Panc1 (cell line): ENCODE measurements around the gene LKAAEAR1. TPM values are rescaled to one million over a fixed set of nuclear protein-coding genes. Genes with fewer than 3 reads are reported as not detected.

Experiments
- ATAC-seq: fragments of 200-7000 bp; cut with Tn5 transposase; 2 replicates; pipeline ENCODE4 v1.9.1; 2020; ENCODE audit warnings: mild to moderate bottlenecking, moderate library complexity
- BruUV-seq: library from RNA; stranded (reverse); fragments of 400-500 nt; replicated peaks from 2 replicates; lab custom pipeline; 2021; lab: Mats Ljungman, UMichigan
- CTCF ChIA-PET: fragments of 300-600 bp; sonication (Branson Sonifier 250); formaldehyde crosslinking; loops from one replicate; lab custom pipeline; 2022; ENCODE audit warnings: antibody characterized with exemption; lab: Charles Lee
- POLR2A ChIA-PET: fragments of 300-600 bp; sonication (Branson Sonifier 250); formaldehyde crosslinking; loops from one replicate; lab custom pipeline; 2022; ENCODE audit warnings: antibody characterized with exemption; lab: Charles Lee
- DNase-seq: peaks from one replicate; pipeline ENCODE4 v3.0.0-alpha.2; 2010; ENCODE audit warnings: low read depth, low spot score
- H3K27ac ChIP-seq: 2 replicates; pipeline ENCODE4 v1.5.1; 2011; ENCODE audit warnings: mild to moderate bottlenecking, low read length, inconsistent platforms
- H3K27me3 ChIP-seq: fragments of 200-500 bp; sonication (Bioruptor generic); 2 replicates; pipeline ENCODE4 v1.6.0; 2014; ENCODE audit warnings: low read length, inconsistent platforms; ENCODE audit not compliant: control insufficient read depth, insufficient read depth
- H3K36me3 ChIP-seq: fragments of 200-500 bp; sonication (Bioruptor generic); 2 replicates; pipeline ENCODE4 v1.5.1; 2014; ENCODE audit warnings: inconsistent platforms, mild to moderate bottlenecking, low read length, moderate library complexity; ENCODE audit not compliant: control insufficient read depth, insufficient read depth
- H3K4me1 ChIP-seq: 2 replicates; pipeline ENCODE4 v1.5.1; 2011; ENCODE audit warnings: inconsistent platforms, mild to moderate bottlenecking, low read length, moderate library complexity; ENCODE audit not compliant: control insufficient read depth, insufficient read depth
- H3K4me3 ChIP-seq, 2 experiments: 2 replicates each; pipeline ENCODE4 v1.5.1; 2011 to 2012; ENCODE audit warnings: low read depth in 2 of 2, low read length in 2 of 2, mild to moderate bottlenecking in 2 of 2, inconsistent platforms in 1 of 2, moderate library complexity in 1 of 2
- H3K9me3 ChIP-seq: fragments of 200-500 bp; sonication (Bioruptor generic); 2 replicates; pipeline ENCODE4 v1.5.1; 2014; ENCODE audit warnings: low read depth, mild to moderate bottlenecking, inconsistent platforms, low read length, moderate library complexity; ENCODE audit not compliant: control insufficient read depth, insufficient read depth
- CTCF ChIP-seq: fragments of 450-650 bp; IDR thresholded peaks from 2 replicates; pipeline ENCODE4 v1.5.1; 2017; ENCODE audit warnings: mild to moderate bottlenecking
- POLR2AphosphoS5 ChIP-seq: IDR thresholded peaks from 2 replicates; pipeline ENCODE4 v1.6.1; 2012; ENCODE audit warnings: mild to moderate bottlenecking, low read depth, low read length, moderate library complexity
- SIN3A ChIP-seq: IDR thresholded peaks from 2 replicates; pipeline ENCODE4 v1.6.1; 2012; ENCODE audit warnings: low read depth, mild to moderate bottlenecking, low read length, moderate library complexity, borderline replicate concordance; ENCODE audit not compliant: insufficient read depth
- TCF7L2 ChIP-seq: IDR thresholded peaks from 2 replicates; pipeline ENCODE4 v1.6.1; 2011; ENCODE audit warnings: mild to moderate bottlenecking, low read depth, low read length, inconsistent platforms
- in situ Hi-C: cut with HindIII; loops from 2 replicates; pipeline ENCODE4 v1.10.0; 2016; ENCODE audit warnings: low sequenced_read_pairs, low pct_unique_long_range_greater_than_20kb
- intact Hi-C: fragments of 100-400 bp; cut with micrococcal nuclease; formaldehyde crosslinking; loops from one replicate; pipeline ENCODE4 v1.10.0; 2022; ENCODE audit not compliant: unreplicated experiment
- total RNA-seq: library from RNA; stranded (reverse); gene quantifications from one replicate; pipeline ENCODE4 v1.2.1, GENCODE V29; 2021; ENCODE audit not compliant: unreplicated experiment
- TF ChIP-seq, protein P1 (sequence below), 2 experiments: IDR thresholded peaks; 2 replicates each; pipeline ENCODE4 v1.6.1; 2011 to 2012; ENCODE audit warnings: low read depth in 2 of 2, control low read depth in 1 of 2, low read length in 1 of 2, mild to moderate bottlenecking in 1 of 2, moderate library complexity in 1 of 2; ENCODE audit not compliant: insufficient read depth in 1 of 2

LKAAEAR1 gene
- total RNA-seq, 1 experiment from 2014 or later, result 0.67 TPM

DNA sequence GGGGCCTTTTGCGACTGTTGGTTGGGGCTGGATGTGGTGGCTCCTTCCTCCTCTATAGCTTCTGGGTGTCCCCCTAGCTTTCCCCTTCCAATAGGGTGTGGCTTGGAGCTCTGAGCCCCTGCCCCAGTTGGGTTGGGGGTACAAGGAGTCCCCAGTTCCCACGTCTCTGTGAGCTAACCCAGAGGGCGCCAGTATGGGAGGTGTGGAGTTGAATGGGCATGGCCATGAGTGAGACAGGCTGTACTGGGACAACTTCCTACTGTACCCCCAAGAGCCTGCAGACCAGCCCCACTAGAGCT, 47.0 kb downstream of the LKAAEAR1 start:
- POLR2A ChIA-PET, result no interaction called here
- intact Hi-C loops, result no loop called here

DNA sequence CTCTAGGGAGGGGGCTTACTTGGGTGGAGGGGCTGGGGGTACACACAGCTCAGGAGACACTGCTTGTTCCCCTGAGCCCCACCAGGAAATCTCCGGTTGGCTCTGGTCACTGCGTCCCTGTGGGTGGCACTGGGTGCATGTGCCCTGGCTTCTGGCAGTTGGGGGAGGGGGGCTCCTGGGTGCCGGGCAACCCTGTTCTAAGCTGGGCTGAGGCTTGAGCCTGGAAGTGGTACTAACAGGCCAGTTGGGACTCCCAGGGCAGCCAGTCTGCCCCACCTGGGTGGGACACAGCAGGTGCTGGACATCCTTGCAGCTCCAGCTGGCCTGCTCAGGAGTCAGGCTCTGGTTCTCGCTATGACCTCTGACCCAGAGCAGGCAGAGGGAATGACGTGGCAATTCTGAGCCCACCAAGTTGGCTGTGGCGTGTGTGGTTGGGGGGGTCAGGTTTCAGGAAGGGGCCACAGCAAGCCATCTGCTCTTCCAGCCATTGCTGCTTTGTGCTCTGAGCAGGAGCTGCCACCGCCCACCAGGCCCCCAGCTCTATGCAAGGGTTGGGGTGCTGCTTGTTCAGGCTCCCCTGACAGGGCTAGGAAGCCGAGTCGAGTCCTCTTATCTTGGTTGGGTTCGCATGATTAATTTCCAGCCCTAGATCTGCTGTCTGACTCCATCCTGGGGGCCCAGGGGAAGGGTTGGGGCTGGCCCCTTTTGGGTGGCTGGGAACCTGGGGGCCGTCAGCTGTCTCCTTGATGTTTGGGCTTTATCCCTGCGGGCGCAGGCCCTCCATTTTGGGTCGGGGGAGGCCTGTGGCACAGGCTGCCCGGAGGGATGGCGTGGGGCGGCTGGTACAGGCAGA, 47.6 kb downstream of the LKAAEAR1 start:
- ATAC-seq (no peak), DNase-seq (no peak)
- Histone ChIP-seq H3K27ac (no peak overlapping the region), H3K4me3 (no peak overlapping the region), H3K4me1 (peaks cover 33% of the 10 kb centered on the region), H3K27me3 (no peaks in the 10 kb centered on the region), H3K9me3 (no peaks in the 10 kb centered on the region), H3K36me3 (0 out of 2 replicates have a peak, but pooled peaks cover 2% of the 10 kb centered on the region)
- TF ChIP-seq, protein P1, sequence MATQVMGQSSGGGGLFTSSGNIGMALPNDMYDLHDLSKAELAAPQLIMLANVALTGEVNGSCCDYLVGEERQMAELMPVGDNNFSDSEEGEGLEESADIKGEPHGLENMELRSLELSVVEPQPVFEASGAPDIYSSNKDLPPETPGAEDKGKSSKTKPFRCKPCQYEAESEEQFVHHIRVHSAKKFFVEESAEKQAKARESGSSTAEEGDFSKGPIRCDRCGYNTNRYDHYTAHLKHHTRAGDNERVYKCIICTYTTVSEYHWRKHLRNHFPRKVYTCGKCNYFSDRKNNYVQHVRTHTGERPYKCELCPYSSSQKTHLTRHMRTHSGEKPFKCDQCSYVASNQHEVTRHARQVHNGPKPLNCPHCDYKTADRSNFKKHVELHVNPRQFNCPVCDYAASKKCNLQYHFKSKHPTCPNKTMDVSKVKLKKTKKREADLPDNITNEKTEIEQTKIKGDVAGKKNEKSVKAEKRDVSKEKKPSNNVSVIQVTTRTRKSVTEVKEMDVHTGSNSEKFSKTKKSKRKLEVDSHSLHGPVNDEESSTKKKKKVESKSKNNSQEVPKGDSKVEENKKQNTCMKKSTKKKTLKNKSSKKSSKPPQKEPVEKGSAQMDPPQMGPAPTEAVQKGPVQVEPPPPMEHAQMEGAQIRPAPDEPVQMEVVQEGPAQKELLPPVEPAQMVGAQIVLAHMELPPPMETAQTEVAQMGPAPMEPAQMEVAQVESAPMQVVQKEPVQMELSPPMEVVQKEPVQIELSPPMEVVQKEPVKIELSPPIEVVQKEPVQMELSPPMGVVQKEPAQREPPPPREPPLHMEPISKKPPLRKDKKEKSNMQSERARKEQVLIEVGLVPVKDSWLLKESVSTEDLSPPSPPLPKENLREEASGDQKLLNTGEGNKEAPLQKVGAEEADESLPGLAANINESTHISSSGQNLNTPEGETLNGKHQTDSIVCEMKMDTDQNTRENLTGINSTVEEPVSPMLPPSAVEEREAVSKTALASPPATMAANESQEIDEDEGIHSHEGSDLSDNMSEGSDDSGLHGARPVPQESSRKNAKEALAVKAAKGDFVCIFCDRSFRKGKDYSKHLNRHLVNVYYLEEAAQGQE (IDR thresholded peaks at IDR 0.05; ENCODE audit: insufficient read depth in 1 of 2, low read depth in 2 of 2, low read length in 1 of 2), result no peak
- no peak for TF ChIP-seq TCF7L2
- no peak for TF ChIP-seq CTCF
- TF ChIP-seq SIN3A, result no peak
- TF ChIP-seq POLR2AphosphoS5, result no peak
- intact Hi-C loops (no loop called here), in situ Hi-C loops (no loop called here)
- BruUV-seq, result no TSS peak
- ChIA-PET CTCF (interaction anchor here (1.3 kb wide), 1 partner anchor 56 kb away, joined by 3 read pairs; no protein-coding TSS in a partner anchor), POLR2A (no interaction called here)

More for the DNA sequence above, 47.0 kb downstream of the LKAAEAR1 start:
- CTCF ChIA-PET, result interaction anchor here (1.3 kb wide), 1 partner anchor 57 kb away, joined by 3 read pairs; no protein-coding TSS in a partner anchor
- Histone ChIP-seq H3K27me3 (no peaks in the 10 kb centered on the region), H3K4me1 (peaks cover 35% of the 10 kb centered on the region), H3K27ac (no peak overlapping the region), H3K9me3 (no peaks in the 10 kb centered on the region), H3K4me3 (no peak overlapping the region), H3K36me3 (0 out of 2 replicates have a peak, but pooled peaks cover 2% of the 10 kb centered on the region)
- TF ChIP-seq, protein P1 (IDR thresholded peaks at IDR 0.05; ENCODE audit: insufficient read depth in 1 of 2, low read depth in 2 of 2, low read length in 1 of 2), result no peak
- TF ChIP-seq SIN3A (no peak), CTCF (no peak), POLR2AphosphoS5 (no peak), TCF7L2 (no peak)
- no peak for ATAC-seq
- DNase-seq, result no peak
- in situ Hi-C loops, result no loop called here
- BruUV-seq, result no TSS peak
